HT1080 (cell line): Measurements from ENCODE around the gene AHRR. TPM values are rescaled to one million over a fixed set of nuclear protein-coding genes. Genes with fewer than 3 reads are reported as not detected.
A peak's percentile ranks its signal among the peaks of the same experiment; 100 is the strongest.
"Not testable (repeated sequence)": the region's sequence is repeated elsewhere in the genome, so short reads cannot be mapped to it uniquely, and the experiment has no call there.

Experiments used
- DNase-seq: peaks from one replicate; pipeline ENCODE4 v3.0.0-alpha.2; 2015; ENCODE audit warnings: low read depth
- total RNA-seq: library from RNA; depleted of rRNA; stranded (reverse); fragments of >200 nt; shearing (Covaris generic); gene quantifications from 2 replicates; pipeline ENCODE4 v1.2.3, GENCODE V29; 2014

AHRR gene
- total RNA-seq, 1 experiment from 2014 or later, result 2.4 TPM

DNA sequence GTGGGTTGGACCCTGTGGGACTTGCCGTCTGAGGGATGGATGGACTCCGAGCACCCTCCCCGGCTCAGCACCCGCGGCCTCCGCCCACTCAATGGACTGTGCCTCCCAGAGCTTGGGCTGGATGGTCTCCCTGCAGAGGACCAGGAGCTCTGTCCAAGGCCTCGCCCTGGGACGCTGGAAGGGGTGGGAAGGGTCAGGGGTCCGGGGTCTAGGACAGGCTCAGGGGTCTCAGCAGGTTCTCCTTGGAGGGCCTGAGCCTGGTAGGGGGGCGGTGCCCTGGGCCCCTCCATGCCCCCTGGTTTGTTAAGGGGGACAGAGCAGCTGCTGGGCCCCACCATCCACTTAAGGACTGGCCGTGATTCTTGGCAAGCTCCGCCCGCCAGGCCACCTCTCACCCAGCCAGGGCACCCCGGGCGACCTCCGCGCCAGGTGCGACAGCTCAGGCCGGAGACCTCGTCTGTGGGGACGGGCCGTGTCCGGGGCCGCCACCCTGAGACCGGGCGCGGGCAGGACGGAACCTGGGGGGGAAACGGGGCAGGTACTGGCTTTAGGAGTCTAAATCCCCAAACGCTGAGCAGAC is 150.7 kb downstream of the AHRR start:
- DNase-seq, result no peak

DNA sequence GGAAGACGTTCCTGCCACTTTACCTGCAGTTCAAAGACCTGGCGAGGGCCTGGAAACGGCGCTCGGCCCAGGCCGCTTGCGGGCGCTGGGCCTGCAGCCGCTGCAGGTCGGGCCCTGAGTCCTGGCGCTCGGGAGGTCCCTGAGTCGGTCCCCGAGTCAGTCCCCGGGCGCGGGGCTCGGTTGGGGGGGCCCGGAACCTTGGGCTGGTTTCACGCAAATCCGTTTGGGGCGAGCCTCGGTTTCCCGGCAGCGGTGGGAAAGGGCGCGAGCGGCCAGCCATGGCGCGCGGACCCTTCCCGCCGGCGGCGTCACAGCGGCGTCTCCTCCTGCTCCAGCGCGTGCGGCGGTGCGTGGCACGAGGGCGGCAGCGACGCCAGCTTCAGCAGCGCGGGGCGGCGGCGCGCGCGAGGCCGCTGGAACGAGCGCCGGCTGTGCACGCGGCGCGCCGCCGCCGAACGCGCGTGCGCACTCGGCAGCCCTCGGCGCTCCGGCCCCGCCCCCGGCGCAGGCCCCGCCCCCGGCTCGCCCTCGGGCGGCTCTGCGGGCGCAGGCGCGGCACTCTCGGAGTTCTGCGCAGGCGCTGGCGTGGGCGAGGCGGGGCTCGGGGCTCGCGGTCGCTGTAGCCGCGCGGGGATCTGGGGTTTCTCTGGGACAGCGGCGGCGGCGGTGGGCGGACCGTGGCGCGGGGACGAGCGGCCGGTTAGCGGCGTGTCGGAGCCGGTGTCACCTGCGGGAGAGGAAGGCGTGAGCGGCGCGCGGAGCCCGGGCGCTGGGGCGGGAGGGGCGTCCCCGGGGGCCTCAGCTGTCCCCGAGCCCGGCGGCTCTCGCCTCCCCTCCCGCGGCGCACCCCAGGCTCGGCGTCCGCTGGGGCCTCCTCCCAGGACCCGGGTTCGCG is 151.4 kb downstream of the AHRR start:
- peak; percentile 51 for DNase-seq

DNA sequence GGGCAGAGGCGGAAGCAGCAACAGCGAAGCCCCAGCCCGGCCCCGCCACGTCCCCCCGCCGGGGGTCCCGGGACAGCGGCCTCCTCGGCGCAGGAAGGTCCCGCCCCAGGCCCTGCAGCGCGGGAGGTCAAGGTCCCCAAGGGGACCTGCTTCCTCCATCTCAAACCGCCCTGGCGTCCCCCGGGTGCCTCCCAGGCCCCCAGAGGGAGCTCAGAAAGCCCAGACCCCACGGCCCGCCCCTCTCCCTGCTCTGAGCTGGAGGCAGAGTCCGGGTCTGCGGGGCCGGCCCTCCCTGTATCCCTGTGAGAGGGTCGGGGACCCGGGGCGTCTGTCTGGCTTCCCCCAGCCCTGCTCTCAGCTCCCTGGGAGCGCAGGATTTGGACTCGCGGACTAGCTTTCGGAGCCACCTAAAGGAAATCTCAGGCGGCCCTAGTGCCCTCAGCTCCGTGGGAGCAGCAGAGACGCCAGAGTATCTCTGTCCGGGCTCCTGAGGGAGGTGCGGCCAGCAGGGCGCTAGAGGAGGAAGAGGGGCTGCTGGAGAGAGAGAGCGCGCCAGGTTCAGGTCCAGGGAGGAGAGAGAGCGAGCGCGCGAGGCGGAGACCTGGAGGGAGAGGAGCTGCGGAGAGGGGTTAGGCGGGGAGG is 152.2 kb downstream of the AHRR start:
- DNase-seq, result peak; percentile 48

- DNase-seq, result not testable (repeated sequence)
Measured at GRCh38 chr5:474232-474839, 152.8 kb downstream of the AHRR start.

DNA sequence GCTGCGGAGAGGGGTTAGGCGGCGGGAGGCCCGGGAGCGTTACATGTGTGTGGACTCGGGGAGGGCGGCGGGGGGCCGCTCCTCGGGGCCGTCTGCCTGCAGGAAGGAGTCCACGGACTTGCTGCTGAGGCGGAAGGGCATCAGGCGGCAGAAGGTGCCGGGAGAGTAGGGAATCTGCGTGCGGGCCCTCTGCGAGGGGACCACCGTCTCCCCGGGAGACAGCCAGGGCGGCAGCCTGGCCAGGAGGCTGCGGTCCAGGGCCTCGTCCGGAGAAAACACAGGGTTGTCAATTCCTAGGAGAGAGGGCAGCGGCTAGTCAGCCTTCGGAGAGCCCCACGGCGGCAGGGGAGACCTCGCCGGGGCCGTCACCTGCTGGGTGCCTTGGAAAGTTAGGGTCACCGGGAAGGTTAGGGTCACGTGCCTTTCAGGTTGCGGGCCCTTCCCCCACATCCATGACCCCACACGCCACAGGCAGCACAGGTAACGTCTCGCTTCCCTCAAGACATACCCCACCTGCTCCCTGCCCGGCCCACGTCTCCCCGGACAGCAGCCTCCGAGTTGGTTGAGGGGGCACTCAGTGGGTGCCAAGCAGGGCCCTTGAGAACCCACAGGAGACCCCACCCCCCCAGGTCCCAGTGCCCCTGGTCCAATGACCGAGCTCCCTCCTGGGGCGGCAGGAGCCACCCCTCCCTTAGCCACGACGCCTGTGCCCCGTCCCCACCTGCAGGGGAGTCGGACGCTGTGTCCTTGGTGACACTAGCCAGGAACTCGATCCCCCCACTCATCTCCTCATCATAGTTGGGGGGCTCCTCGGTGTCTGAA is 153.5 kb downstream of the AHRR start:
- no peak for DNase-seq

- DNase-seq, result no peak
Measured at GRCh38 chr5:475704-476101, 154.2 kb downstream of the AHRR start.

GRCh38 chr5:476102-476813 is 154.7 kb downstream of the AHRR start:
- DNase-seq, result no peak

GRCh38 chr5:476814-477175 is 155.3 kb downstream of the AHRR start:
- DNase-seq, result no peak

- no peak for DNase-seq
Measured at GRCh38 chr5:477247-477646, 155.7 kb downstream of the AHRR start.

- no peak for DNase-seq
Measured at GRCh38 chr5:477871-478270, 156.4 kb downstream of the AHRR start.

DNA sequence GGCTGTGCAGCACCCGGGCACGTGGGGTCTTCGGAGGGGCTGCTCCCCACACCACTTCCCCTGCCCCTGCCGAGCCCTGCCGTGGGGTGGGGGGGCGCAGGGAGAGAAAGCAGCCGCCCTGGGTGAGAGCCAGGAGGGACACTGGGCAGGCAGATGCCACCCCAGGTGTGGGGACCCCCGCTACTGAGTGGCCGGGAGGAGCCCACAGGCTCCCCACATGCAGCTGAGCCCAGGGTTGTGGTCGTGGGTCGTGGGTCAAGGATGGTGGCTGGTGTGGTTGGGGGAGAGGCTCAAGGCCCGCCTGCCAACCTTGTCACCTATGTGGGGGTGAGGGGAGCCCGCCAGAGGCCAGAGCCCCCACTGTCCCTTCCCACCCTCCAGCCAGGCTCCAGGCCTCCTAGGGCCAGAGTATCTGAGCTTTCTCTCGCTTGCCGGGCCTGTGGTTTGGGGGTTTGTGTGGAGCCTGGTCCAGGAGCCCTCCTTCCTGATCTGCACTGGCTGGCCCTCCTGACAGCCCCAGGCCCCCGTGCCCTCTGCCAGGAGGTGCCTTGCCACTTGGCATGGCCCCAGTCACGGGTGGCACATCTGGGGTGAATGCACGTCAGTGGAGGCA is 157.0 kb downstream of the AHRR start:
- DNase-seq, result no peak

GRCh38 chr5:478982-479535 is 157.5 kb downstream of the AHRR start:
- no peak for DNase-seq

DNA sequence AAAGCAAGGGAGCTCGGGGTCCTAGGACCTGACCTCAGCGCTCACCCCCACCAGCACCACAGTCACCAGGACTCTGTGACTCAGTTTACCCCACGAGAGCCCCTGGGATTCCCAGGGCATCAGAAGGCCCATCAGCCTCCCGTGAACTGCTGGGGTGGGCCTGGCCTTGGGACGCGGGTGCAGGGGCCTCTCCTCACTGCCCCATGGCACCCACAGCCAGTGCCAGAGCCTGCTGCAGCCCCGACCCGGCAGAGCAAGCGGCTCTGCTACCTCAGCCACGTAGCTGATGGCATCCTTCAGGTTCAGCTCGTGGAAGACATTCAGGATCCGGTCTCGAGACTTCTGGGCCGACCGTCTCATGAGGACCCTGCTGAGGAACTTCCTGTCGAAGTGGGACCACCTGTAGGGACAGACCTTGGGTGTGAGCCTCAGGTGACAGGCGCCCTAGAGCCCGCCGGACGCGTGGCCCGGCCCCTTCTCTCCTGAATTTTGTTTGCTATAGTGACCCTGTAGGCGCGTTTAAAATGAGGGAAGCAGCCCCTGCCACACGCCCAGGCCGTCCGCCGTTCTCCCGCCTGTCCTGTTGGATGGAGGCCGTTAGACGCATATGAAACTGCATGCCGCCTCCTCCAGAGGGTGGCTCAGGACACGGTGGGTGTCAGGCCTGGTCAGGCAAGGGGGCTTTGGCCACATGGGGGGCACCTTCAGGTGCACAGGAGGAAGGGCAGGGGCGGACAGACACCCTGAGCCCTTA is 158.2 kb downstream of the AHRR start:
- DNase-seq, result no peak

GRCh38 chr5:481347-481746 is 159.8 kb downstream of the AHRR start:
- no peak for DNase-seq

DNA sequence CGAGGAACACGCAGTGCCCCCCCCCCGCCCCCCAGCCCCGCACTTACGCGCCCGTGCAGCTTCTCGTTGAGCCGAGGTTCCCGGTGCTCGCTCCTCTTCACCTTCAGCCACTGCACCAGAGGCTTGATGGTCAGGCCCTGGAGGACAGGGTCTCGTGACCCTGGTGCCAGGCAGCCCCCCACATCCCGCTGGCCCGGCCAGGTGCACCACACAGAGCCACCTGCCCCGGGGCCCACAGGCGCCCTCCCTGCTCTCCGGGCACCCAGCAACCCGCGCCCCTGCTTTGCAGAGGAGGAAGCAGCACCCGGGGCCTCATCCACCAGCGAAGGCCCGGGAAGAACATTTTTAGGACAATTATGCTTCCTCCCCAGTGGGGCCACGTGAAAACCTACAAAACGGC is 160.5 kb downstream of the AHRR start:
- no peak for DNase-seq

- no peak for DNase-seq
Measured at GRCh38 chr5:482506-482905, 161.0 kb downstream of the AHRR start.

- no peak for DNase-seq
Measured at GRCh38 chr5:483011-483410, 161.5 kb downstream of the AHRR start.

DNA sequence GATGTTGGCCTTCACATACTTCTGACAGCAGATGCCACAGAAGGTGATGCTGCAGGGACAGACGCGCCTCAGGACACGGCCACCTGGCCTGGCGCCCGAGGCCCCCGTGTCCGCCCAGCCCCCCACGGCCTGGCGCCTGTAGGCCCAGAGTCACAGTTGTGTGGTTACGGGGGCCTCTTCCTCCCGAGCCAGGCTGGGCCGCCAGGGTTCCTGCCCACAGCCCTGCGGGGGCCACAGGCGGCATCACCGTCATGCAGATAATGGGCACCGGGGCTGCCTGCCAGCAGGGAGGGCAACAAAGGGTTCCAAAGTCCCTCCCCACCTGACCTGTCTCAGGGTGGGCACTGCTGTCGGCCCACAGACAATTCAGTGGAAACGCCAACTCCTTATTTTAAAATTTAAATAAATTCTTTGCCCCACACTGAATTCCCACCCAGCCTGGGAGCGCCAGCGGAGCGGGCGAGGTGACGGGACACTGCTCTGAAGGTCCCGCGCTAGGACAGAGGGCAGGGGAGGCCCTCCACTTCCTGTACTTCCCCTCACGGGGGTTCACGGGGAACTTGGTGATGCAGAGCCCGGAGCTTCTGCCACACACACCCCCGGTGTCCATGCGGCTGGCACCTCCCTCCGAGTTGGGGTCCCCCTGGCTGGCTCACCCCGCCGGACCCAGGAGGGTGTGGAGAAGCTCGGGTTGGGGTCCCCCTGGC is 162.1 kb downstream of the AHRR start:
- DNase-seq, result no peak
